HEK293 (cell line): ENCODE results near the gene ATP2A3.

Experiments used
- CTCF ChIA-PET: fragments of 350-600 bp; formaldehyde crosslinking; extraction: SDS; loops from one replicate; lab custom pipeline; 2021; ENCODE audit warnings: antibody characterized with exemption; lab: Yijun Ruan, JAX
- POLR2A ChIA-PET: fragments of 300-600 bp; formaldehyde crosslinking; extraction: SDS; loops from one replicate; lab custom pipeline; 2020; ENCODE audit warnings: antibody characterized with exemption, inconsistent platforms; lab: Yijun Ruan, JAX
- H3K27ac ChIP-seq: fragments of 200-500 bp; sonication (Bioruptor generic); 2 replicates; pipeline ENCODE4 v1.5.1; 2014; ENCODE audit warnings: low read depth, low read length, control low read depth, inconsistent platforms; ENCODE audit errors: extremely low read depth
- H3K36me3 ChIP-seq, 2 experiments: fragments of 200-500 bp in 1 of 2; sonication (Bioruptor generic) in 1 of 2; 1 replicate in 1 of 2; 2 replicates in 1 of 2; pipeline ENCODE4 v1.5.1; 2014 to 2017; ENCODE audit warnings: inconsistent platforms in 2 of 2, low read length in 2 of 2; ENCODE audit not compliant: control insufficient read depth in 2 of 2, insufficient read depth in 1 of 2
- H3K4me1 ChIP-seq: fragments of 200-500 bp; sonication (Bioruptor generic); 2 replicates; pipeline ENCODE4 v1.5.1; 2014; ENCODE audit warnings: mild to moderate bottlenecking, low read length, inconsistent platforms; ENCODE audit not compliant: control insufficient read depth, insufficient read depth
- H3K4me3 ChIP-seq: 2 replicates; pipeline ENCODE4 v1.5.1; 2011; ENCODE audit warnings: low read depth, mild to moderate bottlenecking, control low read depth, low read length, moderate library complexity
- H3K9me3 ChIP-seq: fragments of 200-500 bp; sonication (Bioruptor generic); 2 replicates; pipeline ENCODE4 v1.5.1; 2014; ENCODE audit warnings: low read depth, low read length, inconsistent platforms; ENCODE audit not compliant: control insufficient read depth, insufficient read depth
- CTCF ChIP-seq: fragments of 450-650 bp; formaldehyde crosslinking; IDR thresholded peaks from 2 replicates; pipeline ENCODE4 v1.5.1; 2016; ENCODE audit warnings: missing biosample characterization, missing genetic modification characterization
- FEZF1 ChIP-seq: fragments of 450-650 bp; formaldehyde crosslinking; IDR thresholded peaks from 2 replicates; pipeline ENCODE4 v1.5.1; 2016; ENCODE audit warnings: missing biosample characterization, missing genetic modification characterization
- GLIS1 ChIP-seq: fragments of 450-650 bp; formaldehyde crosslinking; IDR thresholded peaks from 2 replicates; pipeline ENCODE4 v1.5.1; 2016; ENCODE audit warnings: missing biosample characterization, missing genetic modification characterization
- GLIS2 ChIP-seq: fragments of 450-650 bp; formaldehyde crosslinking; IDR thresholded peaks from 2 replicates; pipeline ENCODE4 v1.5.1; 2016; ENCODE audit warnings: missing biosample characterization, missing genetic modification characterization
- MYNN ChIP-seq: fragments of 450-650 bp; formaldehyde crosslinking; IDR thresholded peaks from 2 replicates; pipeline ENCODE4 v1.5.1; 2016; ENCODE audit warnings: missing biosample characterization, missing genetic modification characterization, borderline replicate concordance
- RBAK ChIP-seq: fragments of 450-650 bp; formaldehyde crosslinking; IDR thresholded peaks from 2 replicates; pipeline ENCODE4 v1.5.1; 2016; ENCODE audit warnings: missing biosample characterization, missing genetic modification characterization
- SCRT1 ChIP-seq: fragments of 450-650 bp; formaldehyde crosslinking; IDR thresholded peaks from 2 replicates; pipeline ENCODE4 v1.5.1; 2016; ENCODE audit warnings: missing biosample characterization, missing genetic modification characterization, borderline replicate concordance
- SCRT2 ChIP-seq: fragments of 450-650 bp; formaldehyde crosslinking; IDR thresholded peaks from 2 replicates; pipeline ENCODE4 v1.5.1; 2016; ENCODE audit warnings: missing biosample characterization, missing genetic modification characterization
- SP7 ChIP-seq: fragments of 450-650 bp; formaldehyde crosslinking; IDR thresholded peaks from 2 replicates; pipeline ENCODE4 v1.5.1; 2016; ENCODE audit warnings: missing biosample characterization, missing genetic modification characterization
- WT1 ChIP-seq: fragments of 450-650 bp; formaldehyde crosslinking; IDR thresholded peaks from 2 replicates; pipeline ENCODE4 v1.5.1; 2016; ENCODE audit warnings: missing biosample characterization, missing genetic modification characterization
- YY1 ChIP-seq: fragments of 450-650 bp; formaldehyde crosslinking; IDR thresholded peaks from 2 replicates; pipeline ENCODE4 v1.5.1; 2018; ENCODE audit warnings: missing biosample characterization, missing genetic modification characterization
- ZBTB20 ChIP-seq: fragments of 450-650 bp; formaldehyde crosslinking; IDR thresholded peaks from 2 replicates; pipeline ENCODE4 v1.5.1; 2016; ENCODE audit warnings: missing biosample characterization, missing genetic modification characterization
- ZFHX2 ChIP-seq: fragments of 450-650 bp; formaldehyde crosslinking; conservative IDR thresholded peaks from 2 replicates; pipeline ENCODE4 v1.5.1; 2016; ENCODE audit warnings: missing biosample characterization, missing genetic modification characterization
- ZIC2 ChIP-seq: fragments of 450-650 bp; formaldehyde crosslinking; IDR thresholded peaks from 2 replicates; pipeline ENCODE4 v1.5.1; 2016; ENCODE audit warnings: missing biosample characterization, missing genetic modification characterization
- ZNF121 ChIP-seq: fragments of 450-650 bp; formaldehyde crosslinking; IDR thresholded peaks from 2 replicates; pipeline ENCODE4 v1.5.1; 2016; ENCODE audit warnings: missing biosample characterization, missing genetic modification characterization
- ZNF140 ChIP-seq: fragments of 450-650 bp; formaldehyde crosslinking; IDR thresholded peaks from 2 replicates; pipeline ENCODE4 v1.5.1; 2016; ENCODE audit warnings: missing biosample characterization, missing genetic modification characterization
- ZNF16 ChIP-seq: fragments of 450-650 bp; formaldehyde crosslinking; IDR thresholded peaks from 2 replicates; pipeline ENCODE4 v1.5.1; 2016; ENCODE audit warnings: low read depth, missing biosample characterization, missing genetic modification characterization
- ZNF239 ChIP-seq: fragments of 450-650 bp; formaldehyde crosslinking; IDR thresholded peaks from 2 replicates; pipeline ENCODE4 v1.5.1; 2016; ENCODE audit warnings: missing biosample characterization, missing genetic modification characterization
- ZNF274 ChIP-seq, 2 experiments: fragments of 200-500 bp in 1 of 2; fragments of 450-650 bp in 1 of 2; sonication (Bioruptor generic) in 1 of 2; formaldehyde crosslinking in 1 of 2; IDR thresholded peaks; 2 replicates each; pipeline versions ENCODE4 v1.5.1 to v1.6.1; 2014 to 2016; ENCODE audit warnings: borderline replicate concordance in 1 of 2, inconsistent platforms in 1 of 2, low read length in 1 of 2, missing biosample characterization in 1 of 2, missing genetic modification characterization in 1 of 2
- ZNF280C ChIP-seq: fragments of 450-650 bp; formaldehyde crosslinking; IDR thresholded peaks from 2 replicates; pipeline ENCODE4 v1.5.1; 2016; ENCODE audit warnings: missing biosample characterization, missing genetic modification characterization
- ZNF350 ChIP-seq: fragments of 450-650 bp; formaldehyde crosslinking; IDR thresholded peaks from 2 replicates; pipeline ENCODE4 v1.5.0; 2017; ENCODE audit warnings: missing biosample characterization, mild to moderate bottlenecking, missing genetic modification characterization
- ZNF354C ChIP-seq: fragments of 450-650 bp; formaldehyde crosslinking; IDR thresholded peaks from 2 replicates; pipeline ENCODE4 v1.5.1; 2016; ENCODE audit warnings: missing biosample characterization, missing genetic modification characterization, low read depth, borderline replicate concordance
- ZNF510 ChIP-seq: fragments of 450-650 bp; formaldehyde crosslinking; IDR thresholded peaks from 2 replicates; pipeline ENCODE4 v1.5.1; 2018; ENCODE audit warnings: mild to moderate bottlenecking, missing genetic modification characterization, missing biosample characterization; ENCODE audit not compliant: insufficient replicate concordance
- ZNF530 ChIP-seq: fragments of 450-650 bp; formaldehyde crosslinking; IDR thresholded peaks from 2 replicates; pipeline ENCODE4 v1.5.1; 2016; ENCODE audit warnings: low read depth, missing biosample characterization, missing genetic modification characterization
- ZNF549 ChIP-seq: fragments of 450-650 bp; IDR thresholded peaks from 2 replicates; pipeline ENCODE4 v1.5.1; 2018; ENCODE audit warnings: missing biosample characterization, missing genetic modification characterization, mild to moderate bottlenecking, inconsistent platforms, moderate library complexity
- ZNF571 ChIP-seq: fragments of 450-650 bp; formaldehyde crosslinking; IDR thresholded peaks from 2 replicates; pipeline ENCODE4 v1.5.0; 2017; ENCODE audit warnings: missing biosample characterization, missing genetic modification characterization
- ZNF623 ChIP-seq: fragments of 450-650 bp; formaldehyde crosslinking; IDR thresholded peaks from 2 replicates; pipeline ENCODE4 v1.5.1; 2016; ENCODE audit warnings: missing biosample characterization, missing genetic modification characterization
- ZNF792 ChIP-seq: fragments of 450-650 bp; formaldehyde crosslinking; IDR thresholded peaks from 2 replicates; pipeline ENCODE4 v1.5.1; 2016; ENCODE audit warnings: missing biosample characterization, missing genetic modification characterization
- ZSCAN16 ChIP-seq: fragments of 450-650 bp; formaldehyde crosslinking; IDR thresholded peaks from 2 replicates; pipeline ENCODE4 v1.5.1; 2016; ENCODE audit warnings: missing biosample characterization, missing genetic modification characterization
- ZXDB ChIP-seq: fragments of 450-650 bp; formaldehyde crosslinking; IDR thresholded peaks from 2 replicates; pipeline ENCODE4 v1.5.1; 2016; ENCODE audit warnings: missing biosample characterization, missing genetic modification characterization
- TF ChIP-seq, protein P1 (sequence below): fragments of 450-650 bp; formaldehyde crosslinking; IDR thresholded peaks from 2 replicates; pipeline ENCODE4 v1.5.1; 2016; ENCODE audit warnings: missing biosample characterization, missing genetic modification characterization

ATP2A3 gene

GRCh38 chr17:3903051-3903825 is 61.0 kb downstream of the ATP2A3 start:
- ChIA-PET CTCF (interaction anchor here (0.6 to 7.3 kb wide), 7 partner anchors 9 to 337 kb away, joined by 3 to 60 read pairs (median 4); no protein-coding TSS in a partner anchor), POLR2A (interaction anchor here (0.6 to 0.9 kb wide), 3 partner anchors 9 to 57 kb away, joined by 3 read pairs; partner anchors contain the start of gene CAMKK1)
- H3K36me3 ChIP-seq, result no peaks in the 10 kb centered on the region
- TF ChIP-seq ZNF121 (tag by site-specific recombination) (no peak), ZNF623 (tag by site-specific recombination) (no peak), SCRT2 (tag by site-specific recombination) (peak; percentile 88), ZBTB20 (tag by site-specific recombination) (no peak), ZIC2 (tag by site-specific recombination) (peak; percentile 89), ZNF354C (no peak), CTCF (no peak), GLIS2 (peak; percentile 34; the same call in 1 of the 2 replicates), GLIS1 (tag by site-specific recombination) (peak; percentile 93), SCRT1 (tag by site-specific recombination) (0 out of 2 replicates have a peak, but pooled peaks have one; percentile 27), ZXDB (tag by site-specific recombination) (no peak), SP7 (no peak), ZFHX2 (tag by site-specific recombination) (peak; percentile 5; the same call in 1 of the 2 replicates), ZSCAN16 (no peak), FEZF1 (tag by site-specific recombination) (no peak), YY1 (no peak)
- no peaks in the 10 kb centered on the region for H3K4me1 ChIP-seq
- no peak overlapping the region for H3K4me3 ChIP-seq
- H3K27ac ChIP-seq, result no peak overlapping the region
- no peaks in the 10 kb centered on the region for H3K9me3 ChIP-seq

- no peak overlapping the region for H3K27ac ChIP-seq
- H3K36me3 ChIP-seq, result no peaks in the 10 kb centered on the region
- H3K4me1 ChIP-seq, result no peaks in the 10 kb centered on the region
- no peak overlapping the region for H3K4me3 ChIP-seq
- POLR2A ChIA-PET, result interaction anchor here (0.6 to 1.1 kb wide), 3 partner anchors 11 to 1380 kb away, joined by 3 to 6 read pairs (median 4); no protein-coding TSS in a partner anchor
- H3K9me3 ChIP-seq, result no peaks in the 10 kb centered on the region
- CTCF ChIA-PET, result interaction anchor here (0.6 to 7.3 kb wide), 8 partner anchors 8 to 165 kb away, joined by 3 to 60 read pairs (median 4); no protein-coding TSS in a partner anchor
- no peak for TF ChIP-seq ZNF274 (IDR thresholded peaks at IDR 0.05; ENCODE audit: low read length)
- no peak for TF ChIP-seq ZNF274 (tag by site-specific recombination; IDR thresholded peaks at IDR 0.05; ENCODE audit: borderline replicate concordance)
- no peak for TF ChIP-seq ZNF792 (tag by site-specific recombination)
- no peak for TF ChIP-seq ZNF510
- no peak for TF ChIP-seq ZNF530 (tag by site-specific recombination)
- no peak for TF ChIP-seq MYNN (tag by site-specific recombination)
- no peak for TF ChIP-seq ZNF350 (tag by site-specific recombination)
- no peak for TF ChIP-seq ZNF549
- TF ChIP-seq WT1 (tag by site-specific recombination), result no peak
- no peak for TF ChIP-seq ZNF16 (tag by site-specific recombination)
- TF ChIP-seq ZNF280C (tag by site-specific recombination), result no peak
- TF ChIP-seq ZNF571 (tag by site-specific recombination), result no peak
- TF ChIP-seq RBAK (tag by site-specific recombination), result no peak
- no peak for TF ChIP-seq ZNF140
- TF ChIP-seq, protein P1, sequence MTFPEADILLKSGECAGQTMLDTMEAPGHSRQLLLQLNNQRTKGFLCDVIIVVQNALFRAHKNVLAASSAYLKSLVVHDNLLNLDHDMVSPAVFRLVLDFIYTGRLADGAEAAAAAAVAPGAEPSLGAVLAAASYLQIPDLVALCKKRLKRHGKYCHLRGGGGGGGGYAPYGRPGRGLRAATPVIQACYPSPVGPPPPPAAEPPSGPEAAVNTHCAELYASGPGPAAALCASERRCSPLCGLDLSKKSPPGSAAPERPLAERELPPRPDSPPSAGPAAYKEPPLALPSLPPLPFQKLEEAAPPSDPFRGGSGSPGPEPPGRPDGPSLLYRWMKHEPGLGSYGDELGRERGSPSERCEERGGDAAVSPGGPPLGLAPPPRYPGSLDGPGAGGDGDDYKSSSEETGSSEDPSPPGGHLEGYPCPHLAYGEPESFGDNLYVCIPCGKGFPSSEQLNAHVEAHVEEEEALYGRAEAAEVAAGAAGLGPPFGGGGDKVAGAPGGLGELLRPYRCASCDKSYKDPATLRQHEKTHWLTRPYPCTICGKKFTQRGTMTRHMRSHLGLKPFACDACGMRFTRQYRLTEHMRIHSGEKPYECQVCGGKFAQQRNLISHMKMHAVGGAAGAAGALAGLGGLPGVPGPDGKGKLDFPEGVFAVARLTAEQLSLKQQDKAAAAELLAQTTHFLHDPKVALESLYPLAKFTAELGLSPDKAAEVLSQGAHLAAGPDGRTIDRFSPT (tag by site-specific recombination), result no peak
- TF ChIP-seq ZNF239 (tag by site-specific recombination), result no peak
Observed at GRCh38 chr17:3900646-3901045, 63.6 kb downstream of the ATP2A3 start.
